GM21360 (cell line): ENCODE results near the gene TRAF3IP3.

Source experiments
- ATAC-seq: cut with Tn5 transposase; IDR thresholded peaks from one replicate; pipeline ENCODE4 v1.9.1; 2021; ENCODE audit warnings: mild to moderate bottlenecking, moderate library complexity; ENCODE audit not compliant: unreplicated experiment

TRAF3IP3 gene

GRCh38 chr1:209755926-209756614, at the start of gene TRAF3IP3:
TRAF3IP3 (plus strand) TSS chr1:209756053; CDS start chr1:209760040, 3,987 bp downstream.
- peak; percentile 75 for ATAC-seq

GRCh38 chr1:209706622-209707021, 49.2 kb upstream of the TRAF3IP3 start:
- ATAC-seq = no peak

GRCh38 chr1:209707308-209707707, 48.5 kb upstream of the TRAF3IP3 start:
- ATAC-seq = no peak

- ATAC-seq = no peak
These were observed 47.6 kb upstream of the TRAF3IP3 start for GRCh38 chr1:209708297-209708696.

GRCh38 chr1:209710093-209710492, 45.8 kb upstream of the TRAF3IP3 start:
- ATAC-seq = no peak

GRCh38 chr1:209710847-209711246, 45.0 kb upstream of the TRAF3IP3 start:
- no peak for ATAC-seq

- no peak for ATAC-seq
These were observed 41.5 kb upstream of the TRAF3IP3 start for GRCh38 chr1:209714338-209714737.

- ATAC-seq = no peak
These were observed 40.5 kb upstream of the TRAF3IP3 start for GRCh38 chr1:209715314-209715713.

GRCh38 chr1:209717818-209718217, 38.0 kb upstream of the TRAF3IP3 start:
- ATAC-seq = no peak

- ATAC-seq = no peak
These were observed 35.5 kb upstream of the TRAF3IP3 start for GRCh38 chr1:209720326-209720725.

GRCh38 chr1:209720826-209721225, 35.0 kb upstream of the TRAF3IP3 start:
- no peak for ATAC-seq

GRCh38 chr1:209721323-209721722, 34.5 kb upstream of the TRAF3IP3 start:
- no peak for ATAC-seq

- no peak for ATAC-seq
These were observed 32.6 kb upstream of the TRAF3IP3 start for GRCh38 chr1:209723265-209723664.

GRCh38 chr1:209723756-209724693, 31.8 kb upstream of the TRAF3IP3 start:
- peak; percentile 70 for ATAC-seq

GRCh38 chr1:209727286-209727685, 28.6 kb upstream of the TRAF3IP3 start:
- ATAC-seq = no peak

GRCh38 chr1:209727785-209728184, 28.1 kb upstream of the TRAF3IP3 start:
- no peak for ATAC-seq

- no peak for ATAC-seq
These were observed 27.4 kb upstream of the TRAF3IP3 start for GRCh38 chr1:209728466-209728865.

- no peak for ATAC-seq
These were observed 26.4 kb upstream of the TRAF3IP3 start for GRCh38 chr1:209729436-209729835.

- ATAC-seq = no peak
These were observed 23.1 kb upstream of the TRAF3IP3 start for GRCh38 chr1:209732725-209733124.

- no peak for ATAC-seq
These were observed 22.3 kb upstream of the TRAF3IP3 start for GRCh38 chr1:209733409-209734192.

GRCh38 chr1:209736490-209737117, 19.2 kb upstream of the TRAF3IP3 start:
- no peak for ATAC-seq
